Measurements from ENCODE around the gene SLX4IP.

The SLX4IP gene

GRCh38 chr20:10530883-10531282, 95.8 kb downstream of the SLX4IP start:
- no peak for TF ChIP-seq CTCF (IDR thresholded peaks at IDR 0.05)
- Histone ChIP-seq H2AFZ (no peak overlapping the region), H3K27me3 (ENCODE audit: control insufficient read depth, insufficient read depth, low read length) (no peaks in the 10 kb centered on the region), H3K4me3 (ENCODE audit: low read depth, low read length) (no peak overlapping the region), H3K9ac (no peak overlapping the region), H3K4me2 (ENCODE audit: low read length) (no peak overlapping the region), H3K4me1 (no peaks in the 10 kb centered on the region), H3K27ac (no peak overlapping the region), H3K79me2 (peaks cover 3% of the 10 kb centered on the region), H3K36me3 (ENCODE audit: control insufficient read depth, insufficient read depth, low read length) (no peaks in the 10 kb centered on the region), H3K9me3 (ENCODE audit: control insufficient read depth, low read length) (no peaks in the 10 kb centered on the region)

- Histone ChIP-seq H3K4me2 (ENCODE audit: low read length) (no peak overlapping the region), H3K9me3 (ENCODE audit: control insufficient read depth, low read length) (no peaks in the 10 kb centered on the region), H3K27ac (no peak overlapping the region)
These were observed 96.7 kb downstream of the SLX4IP start for GRCh38 chr20:10531848-10532247.

GRCh38 chr20:10532361-10532760, 97.3 kb downstream of the SLX4IP start:
- peaks cover 2% of the 10 kb centered on the region for H3K79me2 ChIP-seq
- no peak for TF ChIP-seq CTCF (IDR thresholded peaks at IDR 0.05)
- no peak overlapping the region for H3K4me3 ChIP-seq (ENCODE audit: low read depth, low read length)
- no peak overlapping the region for H3K27ac ChIP-seq
- no peak overlapping the region for H3K9ac ChIP-seq
- no peaks in the 10 kb centered on the region for H3K4me1 ChIP-seq
- H3K4me2 ChIP-seq (ENCODE audit: low read length), result no peak overlapping the region
- H3K36me3 ChIP-seq (ENCODE audit: control insufficient read depth, insufficient read depth, low read length), result no peaks in the 10 kb centered on the region
- H3K27me3 ChIP-seq (ENCODE audit: control insufficient read depth, insufficient read depth, low read length), result no peaks in the 10 kb centered on the region
- no peaks in the 10 kb centered on the region for H3K9me3 ChIP-seq (ENCODE audit: control insufficient read depth, low read length)
- H2AFZ ChIP-seq, result no peak overlapping the region

More at GRCh38 chr20:10531848-10532247, 96.7 kb downstream of the SLX4IP start:
- H3K36me3 ChIP-seq (ENCODE audit: control insufficient read depth, insufficient read depth, low read length), result no peaks in the 10 kb centered on the region
- H2AFZ ChIP-seq, result no peak overlapping the region
- H3K79me2 ChIP-seq, result peaks cover 1% of the 10 kb centered on the region
- no peaks in the 10 kb centered on the region for H3K4me1 ChIP-seq
- no peak overlapping the region for H3K4me3 ChIP-seq (ENCODE audit: low read depth, low read length)
- no peaks in the 10 kb centered on the region for H3K27me3 ChIP-seq (ENCODE audit: control insufficient read depth, insufficient read depth, low read length)
- TF ChIP-seq CTCF (IDR thresholded peaks at IDR 0.05), result no peak
- no peak overlapping the region for H3K9ac ChIP-seq

- Histone ChIP-seq H3K79me2 (peaks cover 2% of the 10 kb centered on the region), H3K4me3 (ENCODE audit: low read depth, low read length) (no peak overlapping the region), H3K9me3 (ENCODE audit: control insufficient read depth, low read length) (no peaks in the 10 kb centered on the region), H2AFZ (no peak overlapping the region), H3K4me1 (no peaks in the 10 kb centered on the region), H3K4me2 (ENCODE audit: low read length) (no peak overlapping the region), H3K27ac (no peak overlapping the region), H3K9ac (no peak overlapping the region), H3K36me3 (ENCODE audit: control insufficient read depth, insufficient read depth, low read length) (no peaks in the 10 kb centered on the region), H3K27me3 (ENCODE audit: control insufficient read depth, insufficient read depth, low read length) (no peaks in the 10 kb centered on the region)
- peak; percentile 56 for TF ChIP-seq CTCF (IDR thresholded peaks at IDR 0.05)
These were observed 101.4 kb downstream of the SLX4IP start for GRCh38 chr20:10536531-10536930.

GRCh38 chr20:10537850-10538480, 102.9 kb downstream of the SLX4IP start:
- H3K36me3 ChIP-seq (ENCODE audit: control insufficient read depth, insufficient read depth, low read length), result no peaks in the 10 kb centered on the region
- no peak overlapping the region for H2AFZ ChIP-seq
- H3K4me3 ChIP-seq (ENCODE audit: low read depth, low read length), result no peak overlapping the region
- H3K9ac ChIP-seq, result no peak overlapping the region
- no peaks in the 10 kb centered on the region for H3K9me3 ChIP-seq (ENCODE audit: control insufficient read depth, low read length)
- H3K27me3 ChIP-seq (ENCODE audit: control insufficient read depth, insufficient read depth, low read length), result no peaks in the 10 kb centered on the region
- H3K4me2 ChIP-seq (ENCODE audit: low read length), result no peak overlapping the region
- H3K27ac ChIP-seq, result no peak overlapping the region
- H3K79me2 ChIP-seq, result peaks cover 4% of the 10 kb centered on the region
- no peaks in the 10 kb centered on the region for H3K4me1 ChIP-seq
- no peak for TF ChIP-seq CTCF (IDR thresholded peaks at IDR 0.05)
